Sigmoid colon (tissue), 4 donors: ENCODE data around the gene RGSL1.

Source experiments
- CTCF ChIP-seq, 4 experiments: fragments of 450-650 bp in 3 of 4; fragments of 200-600 bp in 1 of 4; IDR thresholded peaks; one replicate each; pipeline ENCODE4 v1.5.1; 2016 to 2019; ENCODE audit warnings: antibody characterized with exemption in 4 of 4, mild to moderate bottlenecking in 3 of 4, moderate library complexity in 2 of 4
- EP300 ChIP-seq, 4 donors: sonication (generic); formaldehyde crosslinking; IDR thresholded peaks; one replicate each; pipeline ENCODE4 v1.6.1; 2017; ENCODE audit warnings: antibody characterized with exemption in 4 of 4
- POLR2A ChIP-seq, 2 donors: fragments of 450-650 bp; IDR thresholded peaks; one replicate each; pipeline ENCODE4 v1.6.1; 2016; ENCODE audit warnings: antibody characterized with exemption in 2 of 2, mild to moderate bottlenecking in 2 of 2, moderate library complexity in 2 of 2
- POLR2AphosphoS5 ChIP-seq, 4 donors: sonication (generic); formaldehyde crosslinking; IDR thresholded peaks; one replicate each; pipeline ENCODE4 v1.6.1; 2017; ENCODE audit warnings: antibody characterized with exemption in 4 of 4

GRCh38 chr1:182459949-182460348, 10.0 kb downstream of the RGSL1 start:
- TF ChIP-seq CTCF (IDR thresholded peaks at IDR 0.05) (no peak), POLR2A (IDR thresholded peaks at IDR 0.05) (no peak), EP300 (IDR thresholded peaks at IDR 0.05) (no peak), POLR2AphosphoS5 (IDR thresholded peaks at IDR 0.05) (no peak)
